SK-N-SH (cell line): ENCODE data around the gene C5orf52. TPM values are rescaled to one million over a fixed set of nuclear protein-coding genes. Genes with fewer than 3 reads are reported as not detected.

Experiments used
- CTCF ChIA-PET: fragments of 300-600, 350-600 bp; formaldehyde crosslinking; extraction: SDS; loops from one replicate; lab custom pipeline; 2021; lab: Yijun Ruan, JAX
- POLR2A ChIA-PET: fragments of 350-600 bp; sonication (Branson Sonifier 250); formaldehyde crosslinking; extraction: SDS; loops from one replicate; lab custom pipeline; 2020; ENCODE audit warnings: antibody characterized with exemption, inconsistent platforms; lab: Yijun Ruan, JAX
- DNase-seq: peaks from one replicate; pipeline ENCODE4 v3.0.0; 2012
- H2AFZ ChIP-seq: fragments of 200-600 bp; sonication (generic); 2 replicates; pipeline ENCODE4 v1.8.1; 2016; ENCODE audit warnings: antibody characterized with exemption, mild to moderate bottlenecking, low read depth
- H3F3A ChIP-seq: fragments of 200-600 bp; sonication (generic); replicated peaks from 2 replicates; pipeline ENCODE3; 2016; ENCODE audit warnings: antibody characterized with exemption, mild to moderate bottlenecking; ENCODE audit not compliant: insufficient read depth
- H3K27ac ChIP-seq, 2 experiments: fragments of 200-500 bp in 1 of 2; fragments of 200-600 bp in 1 of 2; sonication (Bioruptor generic) in 1 of 2; sonication (generic), shearing (Covaris generic) in 1 of 2; 2 replicates each; pipeline versions ENCODE4 v1.5.1 to v1.6.1; 2014 to 2016; ENCODE audit warnings: low read depth in 2 of 2, inconsistent platforms in 1 of 2, low read length in 1 of 2, mild to moderate bottlenecking in 1 of 2, mixed read lengths in 1 of 2
- H3K27me3 ChIP-seq: fragments of 200-600 bp; sonication (generic), shearing (Covaris generic); 2 replicates; pipeline ENCODE4 v1.6.1; 2016; ENCODE audit warnings: mixed run types; ENCODE audit not compliant: insufficient read depth
- H3K36me3 ChIP-seq, 2 experiments: fragments of 200-500 bp in 1 of 2; fragments of 200-600 bp in 1 of 2; sonication (Bioruptor generic) in 1 of 2; sonication (generic) in 1 of 2; replicated peaks in 1 of 2; 2 replicates each; pipeline versions ENCODE3 to v1.5.1; 2014 to 2016; ENCODE audit warnings: low read length in 1 of 2, mild to moderate bottlenecking in 1 of 2; ENCODE audit not compliant: insufficient read depth in 2 of 2, control insufficient read depth in 1 of 2
- H3K4me1 ChIP-seq, 2 experiments: fragments of 200-500 bp in 1 of 2; fragments of 200-600 bp in 1 of 2; sonication (Bioruptor generic) in 1 of 2; sonication (generic), shearing (Covaris generic) in 1 of 2; 2 replicates each; pipeline versions ENCODE4 v1.5.1 to v1.6.1; 2014 to 2016; ENCODE audit warnings: low read depth in 1 of 2, low read length in 1 of 2, mixed run types in 1 of 2; ENCODE audit not compliant: insufficient read depth in 2 of 2, control insufficient read depth in 1 of 2
- H3K4me2 ChIP-seq: fragments of 200-600 bp; sonication (generic), shearing (Covaris generic); 2 replicates; pipeline ENCODE4 v1.6.1; 2017; ENCODE audit warnings: mixed run types
- H3K4me3 ChIP-seq, 2 experiments: fragments of 200-500 bp in 1 of 2; fragments of 200-600 bp in 1 of 2; sonication (Bioruptor generic) in 1 of 2; sonication (generic), shearing (Covaris generic) in 1 of 2; 2 replicates each; pipeline versions ENCODE4 v1.5.1 to v1.8.1; 2014 to 2016; ENCODE audit warnings: low read depth in 2 of 2, inconsistent platforms in 1 of 2, low read length in 1 of 2, mild to moderate bottlenecking in 1 of 2, mixed read lengths in 1 of 2, moderate library complexity in 1 of 2
- H3K79me2 ChIP-seq: fragments of 200-600 bp; sonication (generic); 2 replicates; pipeline ENCODE4 v1.8.1; 2017; ENCODE audit warnings: mild to moderate bottlenecking; ENCODE audit not compliant: insufficient read depth
- H3K9ac ChIP-seq: fragments of 200-600 bp; sonication (generic); 2 replicates; pipeline ENCODE4 v1.6.1; 2017; ENCODE audit warnings: mixed run types
- H3K9me2 ChIP-seq: fragments of 200-600 bp; sonication (generic); 2 replicates; pipeline ENCODE4 v1.6.1; 2017; ENCODE audit warnings: mixed run types
- H3K9me3 ChIP-seq: fragments of 200-600 bp; sonication (generic); 2 replicates; pipeline ENCODE4 v1.6.1; 2017; ENCODE audit warnings: mixed run types, mild to moderate bottlenecking, moderate library complexity
- H4K20me1 ChIP-seq: fragments of 200-600 bp; sonication (generic); 2 replicates; pipeline ENCODE4 v1.6.1; 2017; ENCODE audit warnings: mild to moderate bottlenecking, mixed run types; ENCODE audit not compliant: insufficient read depth
- CHD2 ChIP-seq: fragments of 150-350 bp; IDR thresholded peaks from 2 replicates; pipeline ENCODE4 v1.6.1; 2018; ENCODE audit warnings: low read length; ENCODE audit not compliant: partially characterized antibody
- ELF1 ChIP-seq: IDR thresholded peaks from 2 replicates; pipeline ENCODE4 v1.4.0; 2012
- EP300 ChIP-seq, 2 experiments: IDR thresholded peaks; 2 replicates each; pipeline versions ENCODE4 v1.4.0 to v1.6.1; 2012; ENCODE audit warnings: borderline replicate concordance in 1 of 2, low read depth in 1 of 2, low read length in 1 of 2
- EZH2phosphoT487 ChIP-seq: fragments of 200-600 bp; sonication (generic); IDR thresholded peaks from 2 replicates; pipeline ENCODE4 v1.6.1; 2017; ENCODE audit warnings: low read depth, mixed run types, mild to moderate bottlenecking, antibody characterized with exemption, moderate library complexity, borderline replicate concordance
- FOSL2 ChIP-seq: IDR thresholded peaks from 2 replicates; pipeline ENCODE4 v1.4.0; 2012; ENCODE audit warnings: low read depth, mild to moderate bottlenecking, moderate library complexity, borderline replicate concordance
- FOXJ3 ChIP-seq: sonication (generic); formaldehyde crosslinking; IDR thresholded peaks from 2 replicates; pipeline ENCODE4 v1.5.1; 2020; ENCODE audit warnings: mild to moderate bottlenecking, missing genetic modification reagents
- FOXM1 ChIP-seq: IDR thresholded peaks from 2 replicates; pipeline ENCODE4 v1.4.0; 2012; ENCODE audit warnings: low read depth, mild to moderate bottlenecking
- JUND ChIP-seq: IDR thresholded peaks from 2 replicates; pipeline ENCODE4 v1.4.0; 2012
- MEF2A ChIP-seq: IDR thresholded peaks from 2 replicates; pipeline ENCODE4 v1.4.0; 2012; ENCODE audit warnings: low read depth, borderline replicate concordance
- NFIC ChIP-seq: IDR thresholded peaks from 2 replicates; pipeline ENCODE4 v1.4.0; 2012; ENCODE audit warnings: borderline replicate concordance
- RAD21 ChIP-seq: IDR thresholded peaks from 2 replicates; pipeline ENCODE4 v1.6.1; 2012; ENCODE audit warnings: mild to moderate bottlenecking, low read length
- RCOR1 ChIP-seq: fragments of 150-350 bp; IDR thresholded peaks from 2 replicates; pipeline ENCODE4 v1.6.1; 2017; ENCODE audit warnings: antibody characterized with exemption, low read length
- RFX5 ChIP-seq: IDR thresholded peaks from 2 replicates; pipeline ENCODE4 v1.6.1; 2012; ENCODE audit warnings: mild to moderate bottlenecking, improper control_type of control experiment, low read length
- RXRA ChIP-seq: IDR thresholded peaks from 2 replicates; pipeline ENCODE4 v1.4.0; 2012; ENCODE audit warnings: low read depth, mild to moderate bottlenecking, borderline replicate concordance
- TAF1 ChIP-seq: IDR thresholded peaks from 2 replicates; pipeline ENCODE4 v1.6.1; 2012; ENCODE audit warnings: low read depth, mild to moderate bottlenecking, low read length, moderate library complexity, borderline replicate concordance
- TCF12 ChIP-seq: IDR thresholded peaks from 2 replicates; pipeline ENCODE4 v1.4.0; 2012
- TEAD4 ChIP-seq: IDR thresholded peaks from 2 replicates; pipeline ENCODE4 v1.4.0; 2012; ENCODE audit warnings: mild to moderate bottlenecking, borderline replicate concordance; ENCODE audit not compliant: insufficient read depth
- WGBS: methylation state at CpG from one replicate; pipeline ENCODE4 v1.1.6; 2017; ENCODE audit warnings: low lambda C conversion rate; 5-methylcytosine and 5-hydroxymethylcytosine counted together
- polyA plus RNA-seq, 3 experiments: library from polyadenylated mRNA; depleted of rRNA; stranded (reverse); fragments of >200 nt; gene quantifications; 2 replicates each; pipeline ENCODE4 v1.2.3, GENCODE V29; 2012
- TF ChIP-seq, protein P1 (sequence below): fragments of 150-350 bp; IDR thresholded peaks from 2 replicates; pipeline ENCODE4 v1.6.1; 2016; ENCODE audit warnings: mild to moderate bottlenecking, low read depth, low read length
- TF ChIP-seq, protein P2 (sequence below): IDR thresholded peaks from 2 replicates; pipeline ENCODE4; 2012
- TF ChIP-seq, protein P3 (sequence below): IDR thresholded peaks from 2 replicates; pipeline ENCODE4 v1.6.1; 2012; ENCODE audit warnings: mild to moderate bottlenecking, low read depth, low read length, moderate library complexity

C5orf52 gene
- polyA plus RNA-seq, 1 of the 3 experiments (the other 2 are of a cell fraction): not detected

DNA sequence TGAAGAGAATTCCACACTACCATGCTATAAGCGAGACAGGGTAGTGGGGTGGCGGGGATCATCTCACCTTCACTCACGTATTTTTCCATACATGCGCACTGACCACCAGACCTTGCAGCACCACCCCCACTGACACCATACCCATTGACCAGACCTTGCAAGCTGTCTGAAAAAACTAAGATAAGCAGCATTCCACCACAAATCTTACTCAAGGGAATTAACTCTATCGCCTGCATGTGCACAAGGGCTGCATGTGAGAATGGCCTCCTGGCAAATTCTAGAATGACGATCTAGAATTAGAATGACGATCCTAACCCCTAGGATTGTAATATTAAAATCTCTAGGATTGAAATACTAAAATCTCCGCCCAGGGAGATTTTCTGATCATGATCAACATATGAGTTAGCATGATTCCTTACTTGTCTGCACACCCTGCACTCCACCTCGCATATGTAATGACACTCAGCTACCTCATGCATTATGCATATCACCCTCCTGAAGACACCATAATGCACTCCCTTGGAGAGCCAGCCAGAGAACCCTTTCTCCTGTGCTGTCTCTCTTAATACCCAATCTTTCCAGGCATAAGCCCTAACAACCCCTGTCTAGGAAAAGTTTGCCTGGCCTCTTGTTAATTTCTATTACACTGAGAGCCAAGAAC lies 30.8 kb upstream of the C5orf52 start:
- 89% methylated on average over 9 of the region's 9 CpGs for WGBS
- Histone ChIP-seq H3K79me2 (no peaks in the 10 kb centered on the region), H3K27ac (no peak overlapping the region), H3K27me3 (no peaks in the 10 kb centered on the region), H3K9ac (no peak overlapping the region), H2AFZ (no peak overlapping the region), H3K36me3 (no peaks in the 10 kb centered on the region), H3K4me2 (no peak overlapping the region), H3F3A (no peaks in the 10 kb centered on the region), H3K4me3 (no peak overlapping the region), H3K4me1 (no peaks in the 10 kb centered on the region), H4K20me1 (no peaks in the 10 kb centered on the region), H3K9me3 (no peaks in the 10 kb centered on the region), H3K9me2 (no peaks in the 10 kb centered on the region)
- ChIA-PET POLR2A (no interaction called here), CTCF (no interaction called here)
- DNase-seq: no peak
- TF ChIP-seq RCOR1 (no peak), RXRA (no peak), EP300 (IDR thresholded peaks at IDR 0.05; ENCODE audit: borderline replicate concordance in 1 of 2, low read depth in 1 of 2, low read length in 1 of 2) (no peak), TEAD4 (no peak), FOXJ3 (no peak), TCF12 (no peak), FOSL2 (no peak), EZH2phosphoT487 (no peak), FOXM1 (no peak), RAD21 (no peak), TAF1 (no peak), CHD2 (no peak)
- TF ChIP-seq, protein P1, sequence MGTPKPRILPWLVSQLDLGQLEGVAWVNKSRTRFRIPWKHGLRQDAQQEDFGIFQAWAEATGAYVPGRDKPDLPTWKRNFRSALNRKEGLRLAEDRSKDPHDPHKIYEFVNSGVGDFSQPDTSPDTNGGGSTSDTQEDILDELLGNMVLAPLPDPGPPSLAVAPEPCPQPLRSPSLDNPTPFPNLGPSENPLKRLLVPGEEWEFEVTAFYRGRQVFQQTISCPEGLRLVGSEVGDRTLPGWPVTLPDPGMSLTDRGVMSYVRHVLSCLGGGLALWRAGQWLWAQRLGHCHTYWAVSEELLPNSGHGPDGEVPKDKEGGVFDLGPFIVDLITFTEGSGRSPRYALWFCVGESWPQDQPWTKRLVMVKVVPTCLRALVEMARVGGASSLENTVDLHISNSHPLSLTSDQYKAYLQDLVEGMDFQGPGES: no peak
- TF ChIP-seq, protein P2, sequence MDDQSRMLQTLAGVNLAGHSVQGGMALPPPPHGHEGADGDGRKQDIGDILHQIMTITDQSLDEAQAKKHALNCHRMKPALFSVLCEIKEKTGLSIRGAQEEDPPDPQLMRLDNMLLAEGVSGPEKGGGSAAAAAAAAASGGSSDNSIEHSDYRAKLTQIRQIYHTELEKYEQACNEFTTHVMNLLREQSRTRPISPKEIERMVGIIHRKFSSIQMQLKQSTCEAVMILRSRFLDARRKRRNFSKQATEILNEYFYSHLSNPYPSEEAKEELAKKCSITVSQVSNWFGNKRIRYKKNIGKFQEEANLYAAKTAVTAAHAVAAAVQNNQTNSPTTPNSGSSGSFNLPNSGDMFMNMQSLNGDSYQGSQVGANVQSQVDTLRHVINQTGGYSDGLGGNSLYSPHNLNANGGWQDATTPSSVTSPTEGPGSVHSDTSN: no peak

DNA sequence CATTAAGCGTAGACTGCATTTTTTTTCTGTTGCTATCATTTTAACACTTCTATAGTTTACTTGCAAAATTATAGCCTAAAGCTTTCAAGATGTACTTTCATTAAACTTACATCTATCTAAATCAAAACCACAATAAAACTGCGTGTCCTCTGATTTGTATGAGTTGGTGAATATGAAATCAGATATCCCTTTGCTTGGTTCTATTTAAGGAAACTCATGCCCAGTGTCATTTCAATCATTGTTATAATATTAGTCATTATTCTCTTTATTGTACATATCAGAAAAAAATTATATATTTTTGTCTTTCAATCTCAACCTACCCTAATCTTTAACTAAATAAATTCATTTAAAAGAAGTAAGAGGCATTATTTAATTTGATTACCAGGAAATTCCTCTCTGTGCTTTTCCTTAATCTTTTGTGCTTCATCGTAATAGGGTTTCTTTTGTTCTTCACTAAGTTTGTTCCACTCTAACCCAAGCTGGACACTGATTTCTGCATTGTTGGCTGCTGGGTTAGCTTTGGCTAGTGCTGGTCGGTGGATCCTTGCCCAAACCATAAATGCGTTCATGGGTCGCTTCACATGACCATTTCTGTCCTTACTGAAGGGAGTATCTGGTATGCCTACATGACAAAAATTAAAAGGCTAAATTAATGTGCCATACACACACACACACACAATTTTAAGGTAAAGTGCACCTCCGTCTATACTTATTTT lies 22.9 kb upstream of the C5orf52 start:
- CTCF ChIA-PET: no interaction called here
- H3K4me1 ChIP-seq: peaks cover 0 to 5% of the 10 kb centered on the region in 2 experiments; a peak in 1 of 4 replicates
- no peaks in the 10 kb centered on the region for H4K20me1 ChIP-seq
- H3K27me3 ChIP-seq: no peaks in the 10 kb centered on the region
- no peak for DNase-seq
- H3K9me3 ChIP-seq: no peaks in the 10 kb centered on the region
- peak overlapping the region; percentile 17; the same call in 1 of the 2 replicates for H2AFZ ChIP-seq
- POLR2A ChIA-PET: no interaction called here
- no peaks in the 10 kb centered on the region for H3K79me2 ChIP-seq
- H3K27ac ChIP-seq: peak overlapping the region in 1 of 2 experiments; percentile 53; a peak in 2 of 4 replicates
- peak overlapping the region; percentile 30 for H3K4me2 ChIP-seq
- peaks cover 13% of the 10 kb centered on the region for H3F3A ChIP-seq
- H3K9me2 ChIP-seq: no peaks in the 10 kb centered on the region
- H3K4me3 ChIP-seq: no peak overlapping the region
- no peaks in the 10 kb centered on the region for H3K36me3 ChIP-seq
- no peak overlapping the region for H3K9ac ChIP-seq
- 72% methylated on average over 7 of the region's 7 CpGs for WGBS
- TF ChIP-seq FOXJ3 (no peak), MEF2A (peak; percentile 84), FOSL2 (no peak), CHD2 (no peak), RFX5 (no peak), EZH2phosphoT487 (no peak), NFIC (no peak), JUND (peak; percentile 36; the same call in 1 of the 2 replicates), ELF1 (no peak)
- TF ChIP-seq, protein P2: 0 out of 2 replicates have a peak, but pooled peaks have one; percentile 4
- TF ChIP-seq, protein P3, sequence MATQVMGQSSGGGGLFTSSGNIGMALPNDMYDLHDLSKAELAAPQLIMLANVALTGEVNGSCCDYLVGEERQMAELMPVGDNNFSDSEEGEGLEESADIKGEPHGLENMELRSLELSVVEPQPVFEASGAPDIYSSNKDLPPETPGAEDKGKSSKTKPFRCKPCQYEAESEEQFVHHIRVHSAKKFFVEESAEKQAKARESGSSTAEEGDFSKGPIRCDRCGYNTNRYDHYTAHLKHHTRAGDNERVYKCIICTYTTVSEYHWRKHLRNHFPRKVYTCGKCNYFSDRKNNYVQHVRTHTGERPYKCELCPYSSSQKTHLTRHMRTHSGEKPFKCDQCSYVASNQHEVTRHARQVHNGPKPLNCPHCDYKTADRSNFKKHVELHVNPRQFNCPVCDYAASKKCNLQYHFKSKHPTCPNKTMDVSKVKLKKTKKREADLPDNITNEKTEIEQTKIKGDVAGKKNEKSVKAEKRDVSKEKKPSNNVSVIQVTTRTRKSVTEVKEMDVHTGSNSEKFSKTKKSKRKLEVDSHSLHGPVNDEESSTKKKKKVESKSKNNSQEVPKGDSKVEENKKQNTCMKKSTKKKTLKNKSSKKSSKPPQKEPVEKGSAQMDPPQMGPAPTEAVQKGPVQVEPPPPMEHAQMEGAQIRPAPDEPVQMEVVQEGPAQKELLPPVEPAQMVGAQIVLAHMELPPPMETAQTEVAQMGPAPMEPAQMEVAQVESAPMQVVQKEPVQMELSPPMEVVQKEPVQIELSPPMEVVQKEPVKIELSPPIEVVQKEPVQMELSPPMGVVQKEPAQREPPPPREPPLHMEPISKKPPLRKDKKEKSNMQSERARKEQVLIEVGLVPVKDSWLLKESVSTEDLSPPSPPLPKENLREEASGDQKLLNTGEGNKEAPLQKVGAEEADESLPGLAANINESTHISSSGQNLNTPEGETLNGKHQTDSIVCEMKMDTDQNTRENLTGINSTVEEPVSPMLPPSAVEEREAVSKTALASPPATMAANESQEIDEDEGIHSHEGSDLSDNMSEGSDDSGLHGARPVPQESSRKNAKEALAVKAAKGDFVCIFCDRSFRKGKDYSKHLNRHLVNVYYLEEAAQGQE: no peak
